Astrocyte (in vitro differentiated cells and primary cell): ENCODE data around the gene DDTL.
"Not testable (repeated sequence)": the region's sequence is repeated elsewhere in the genome, so short reads cannot be mapped to it uniquely, and the experiment has no call there.

Source experiments
- EZH2 ChIP-seq: IDR thresholded peaks from 2 replicates; pipeline ENCODE4 v1.6.1; 2012; ENCODE audit warnings: mild to moderate bottlenecking, low read length, inconsistent platforms; ENCODE audit not compliant: insufficient read depth
- TF ChIP-seq, protein P1 (sequence below): IDR thresholded peaks from 2 replicates; pipeline ENCODE4 v1.5.1; 2011; ENCODE audit warnings: low read depth, mild to moderate bottlenecking, inconsistent platforms, low read length, moderate library complexity; ENCODE audit not compliant: insufficient read depth

DNA sequence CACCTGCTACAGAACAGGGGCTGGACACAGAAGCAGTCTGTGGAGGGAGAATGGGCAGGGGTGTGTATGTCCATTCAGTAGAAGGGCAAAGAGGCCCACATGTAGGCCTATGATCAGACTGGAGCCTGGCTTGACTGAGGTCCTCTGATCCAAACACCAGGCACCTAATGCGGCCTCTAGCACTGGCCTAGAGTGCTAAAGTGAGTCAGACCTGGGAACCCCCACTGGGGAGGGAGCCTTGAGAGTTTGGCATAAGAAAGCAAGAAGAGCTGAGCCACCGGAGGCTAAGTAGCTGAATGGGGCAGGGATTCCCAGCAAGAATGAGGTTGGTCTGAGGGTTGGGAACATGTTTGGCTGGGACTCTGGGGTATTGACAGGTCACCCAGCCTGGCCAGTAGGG is 15.3 kb upstream of the DDTL start:
- TF ChIP-seq, protein P1, sequence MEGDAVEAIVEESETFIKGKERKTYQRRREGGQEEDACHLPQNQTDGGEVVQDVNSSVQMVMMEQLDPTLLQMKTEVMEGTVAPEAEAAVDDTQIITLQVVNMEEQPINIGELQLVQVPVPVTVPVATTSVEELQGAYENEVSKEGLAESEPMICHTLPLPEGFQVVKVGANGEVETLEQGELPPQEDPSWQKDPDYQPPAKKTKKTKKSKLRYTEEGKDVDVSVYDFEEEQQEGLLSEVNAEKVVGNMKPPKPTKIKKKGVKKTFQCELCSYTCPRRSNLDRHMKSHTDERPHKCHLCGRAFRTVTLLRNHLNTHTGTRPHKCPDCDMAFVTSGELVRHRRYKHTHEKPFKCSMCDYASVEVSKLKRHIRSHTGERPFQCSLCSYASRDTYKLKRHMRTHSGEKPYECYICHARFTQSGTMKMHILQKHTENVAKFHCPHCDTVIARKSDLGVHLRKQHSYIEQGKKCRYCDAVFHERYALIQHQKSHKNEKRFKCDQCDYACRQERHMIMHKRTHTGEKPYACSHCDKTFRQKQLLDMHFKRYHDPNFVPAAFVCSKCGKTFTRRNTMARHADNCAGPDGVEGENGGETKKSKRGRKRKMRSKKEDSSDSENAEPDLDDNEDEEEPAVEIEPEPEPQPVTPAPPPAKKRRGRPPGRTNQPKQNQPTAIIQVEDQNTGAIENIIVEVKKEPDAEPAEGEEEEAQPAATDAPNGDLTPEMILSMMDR: not testable (repeated sequence)
- TF ChIP-seq EZH2: not testable (repeated sequence)
